Keratinocyte (primary cell): ENCODE results near the gene DOCK11. TPM values are rescaled to one million over a fixed set of nuclear protein-coding genes. Genes with fewer than 3 reads are reported as not detected.

Experiments used
- DNase-seq: peaks from one replicate; pipeline ENCODE4 v3.0.0-alpha.2; 2011; ENCODE audit warnings: low read depth, missing footprints, low spot score
- FAIRE-seq: peaks from 2 replicates; lab custom pipeline; 2011; peaks lifted over from hg19 to GRCh38; lab: Jason Lieb, UNC
- H2AFZ ChIP-seq: 2 replicates; pipeline ENCODE4 v1.6.0; 2012; ENCODE audit warnings: low read length, control low read depth, inconsistent platforms; ENCODE audit not compliant: control insufficient read depth
- H3K27ac ChIP-seq: 2 replicates; pipeline ENCODE4 v1.5.1; 2011; ENCODE audit warnings: low read length; ENCODE audit not compliant: control insufficient read depth, insufficient read depth
- H3K27me3 ChIP-seq: 3 replicates; pipeline ENCODE4 v1.6.0; 2011; ENCODE audit warnings: low read length; ENCODE audit not compliant: control insufficient read depth, insufficient read depth; ENCODE audit errors: extremely low read depth
- H3K36me3 ChIP-seq, 2 experiments: 2 replicates in 1 of 2; 3 replicates in 1 of 2; pipeline ENCODE4 v1.5.1; 2011; ENCODE audit warnings: low read length in 2 of 2, mild to moderate bottlenecking in 1 of 2; ENCODE audit not compliant: control insufficient read depth in 2 of 2, insufficient read depth in 2 of 2; ENCODE audit errors: extremely low read depth in 1 of 2
- H3K4me1 ChIP-seq: 3 replicates; pipeline ENCODE4 v1.5.1; 2011; ENCODE audit warnings: low read length; ENCODE audit not compliant: control insufficient read depth, insufficient read depth; ENCODE audit errors: extremely low read depth
- H3K4me2 ChIP-seq: 3 replicates; pipeline ENCODE4 v1.6.0; 2011; ENCODE audit warnings: low read depth, low read length; ENCODE audit not compliant: control insufficient read depth, insufficient read depth; ENCODE audit errors: extremely low read depth
- H3K4me3 ChIP-seq, 3 experiments: fragments of 200-600 bp in 1 of 3; sonication (generic) in 1 of 3; 2 replicates in 2 of 3; 3 replicates in 1 of 3; pipeline ENCODE4 v1.5.1; 2011 to 2016; ENCODE audit warnings: low read length in 3 of 3, mild to moderate bottlenecking in 3 of 3, control low read depth in 2 of 3, inconsistent platforms in 1 of 3, low read depth in 1 of 3, mixed read lengths in 1 of 3, mixed run types in 1 of 3, moderate library complexity in 1 of 3; ENCODE audit not compliant: control insufficient read depth in 2 of 3, insufficient read depth in 2 of 3; ENCODE audit errors: extremely low read depth in 1 of 3
- H3K79me2 ChIP-seq: 2 replicates; pipeline ENCODE4 v1.6.0; 2012; ENCODE audit warnings: low read length; ENCODE audit not compliant: control insufficient read depth, insufficient read depth
- H3K9ac ChIP-seq: 3 replicates; pipeline ENCODE4 v1.6.0; 2011; ENCODE audit warnings: low read length; ENCODE audit not compliant: control insufficient read depth, insufficient read depth; ENCODE audit errors: extremely low read depth
- H3K9me1 ChIP-seq: 3 replicates; pipeline ENCODE4 v1.6.0; 2011; ENCODE audit warnings: low read length; ENCODE audit not compliant: control insufficient read depth, insufficient read depth; ENCODE audit errors: extremely low read depth
- H3K9me3 ChIP-seq: 2 replicates; pipeline ENCODE4 v1.5.1; 2012; ENCODE audit warnings: low read depth, low read length; ENCODE audit not compliant: control insufficient read depth
- H4K20me1 ChIP-seq: 3 replicates; pipeline ENCODE4 v1.6.0; 2011; ENCODE audit warnings: low read length; ENCODE audit not compliant: control insufficient read depth, insufficient read depth; ENCODE audit errors: extremely low read depth
- EZH2 ChIP-seq: IDR thresholded peaks from one replicate; pipeline ENCODE4 v1.6.1; 2012; ENCODE audit warnings: inconsistent platforms, mild to moderate bottlenecking, low read length, moderate library complexity
- dilution Hi-C: fragments of 300-500 bp; cut with MboI; formaldehyde crosslinking; loops from one replicate; pipeline ENCODE4 v1.7.0; 2020; ENCODE audit warnings: low sequenced_read_pairs; ENCODE audit not compliant: extremely low pct_ligation_motif_present
- polyA plus RNA-seq, 5 experiments: library from polyadenylated mRNA; depleted of rRNA in 3 of 5; stranded (reverse) in 3 of 5; stranded (forward) in 1 of 5; unstranded in 1 of 5; fragments of >200 nt; gene quantifications; 1 replicate in 1 of 5; 2 replicates in 3 of 5; 3 replicates in 1 of 5; pipeline versions ENCODE4 v1.2.1 to v1.2.3, GENCODE V29; 2011 to 2012; ENCODE audit warnings: missing spikeins in 2 of 5, low read depth in 1 of 5, low replicate concordance in 1 of 5
- TF ChIP-seq, protein P1 (sequence below), 3 experiments: IDR thresholded peaks in 1 of 3; conservative IDR thresholded peaks in 1 of 3; optimal IDR thresholded peaks in 1 of 3; 2 replicates in 2 of 3; 3 replicates in 1 of 3; pipeline versions ENCODE3 to v1.5.1; 2011; ENCODE audit warnings: low read length in 3 of 3, mild to moderate bottlenecking in 3 of 3, moderate library complexity in 2 of 3, control low read depth in 1 of 3, inconsistent platforms in 1 of 3; ENCODE audit not compliant: insufficient read depth in 2 of 3; ENCODE audit errors: extremely low read depth in 1 of 3

Gene DOCK11
- polyA plus RNA-seq, 1 donor (not counting 4 experiments of a cell fraction or from before 2014, with no cell fraction given), result 4.6 TPM

DNA sequence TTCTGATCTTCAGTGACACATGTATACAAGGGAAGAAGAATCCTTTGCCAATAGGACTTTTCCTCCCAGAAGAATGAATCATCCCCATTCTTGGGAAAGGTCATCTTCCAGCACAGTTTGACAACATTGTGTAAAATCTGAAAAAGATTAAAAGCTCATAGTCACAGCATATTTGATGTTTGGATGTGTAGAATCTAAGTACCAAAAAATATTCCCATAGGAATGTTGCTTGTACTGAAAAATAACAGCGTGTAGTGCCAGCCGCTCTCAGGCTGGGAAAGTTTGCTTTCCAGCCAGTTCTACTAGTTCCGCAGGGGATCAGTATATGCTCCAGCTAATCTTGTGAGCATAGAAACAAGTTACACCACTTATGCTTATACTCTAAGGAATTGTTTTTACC, 157.1 kb downstream of the DOCK11 start:
- Histone ChIP-seq H3K27me3 (no peaks in the 10 kb centered on the region), H3K36me3 (no peaks in the 10 kb centered on the region), H3K79me2 (no peaks in the 10 kb centered on the region), H3K9me3 (no peaks in the 10 kb centered on the region), H3K9ac (no peak overlapping the region), H3K4me1 (no peaks in the 10 kb centered on the region), H3K27ac (no peak overlapping the region), H3K9me1 (no peaks in the 10 kb centered on the region), H3K4me3 (no peak overlapping the region), H2AFZ (no peak overlapping the region), H3K4me2 (no peak overlapping the region), H4K20me1 (no peaks in the 10 kb centered on the region)
- TF ChIP-seq, protein P1, sequence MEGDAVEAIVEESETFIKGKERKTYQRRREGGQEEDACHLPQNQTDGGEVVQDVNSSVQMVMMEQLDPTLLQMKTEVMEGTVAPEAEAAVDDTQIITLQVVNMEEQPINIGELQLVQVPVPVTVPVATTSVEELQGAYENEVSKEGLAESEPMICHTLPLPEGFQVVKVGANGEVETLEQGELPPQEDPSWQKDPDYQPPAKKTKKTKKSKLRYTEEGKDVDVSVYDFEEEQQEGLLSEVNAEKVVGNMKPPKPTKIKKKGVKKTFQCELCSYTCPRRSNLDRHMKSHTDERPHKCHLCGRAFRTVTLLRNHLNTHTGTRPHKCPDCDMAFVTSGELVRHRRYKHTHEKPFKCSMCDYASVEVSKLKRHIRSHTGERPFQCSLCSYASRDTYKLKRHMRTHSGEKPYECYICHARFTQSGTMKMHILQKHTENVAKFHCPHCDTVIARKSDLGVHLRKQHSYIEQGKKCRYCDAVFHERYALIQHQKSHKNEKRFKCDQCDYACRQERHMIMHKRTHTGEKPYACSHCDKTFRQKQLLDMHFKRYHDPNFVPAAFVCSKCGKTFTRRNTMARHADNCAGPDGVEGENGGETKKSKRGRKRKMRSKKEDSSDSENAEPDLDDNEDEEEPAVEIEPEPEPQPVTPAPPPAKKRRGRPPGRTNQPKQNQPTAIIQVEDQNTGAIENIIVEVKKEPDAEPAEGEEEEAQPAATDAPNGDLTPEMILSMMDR (optimal IDR thresholded peaks at IDR 0.05 in 1 of 3, IDR thresholded peaks at IDR 0.05 in 1 of 3, conservative IDR thresholded peaks at IDR 0.05 in 1 of 3; ENCODE audit: extremely low read depth in 1 of 3, insufficient read depth in 2 of 3, low read length in 3 of 3), result no peak
- no peak for TF ChIP-seq EZH2
- FAIRE-seq (no peak), DNase-seq (no peak)
- dilution Hi-C loops, result no loop called here

DNA sequence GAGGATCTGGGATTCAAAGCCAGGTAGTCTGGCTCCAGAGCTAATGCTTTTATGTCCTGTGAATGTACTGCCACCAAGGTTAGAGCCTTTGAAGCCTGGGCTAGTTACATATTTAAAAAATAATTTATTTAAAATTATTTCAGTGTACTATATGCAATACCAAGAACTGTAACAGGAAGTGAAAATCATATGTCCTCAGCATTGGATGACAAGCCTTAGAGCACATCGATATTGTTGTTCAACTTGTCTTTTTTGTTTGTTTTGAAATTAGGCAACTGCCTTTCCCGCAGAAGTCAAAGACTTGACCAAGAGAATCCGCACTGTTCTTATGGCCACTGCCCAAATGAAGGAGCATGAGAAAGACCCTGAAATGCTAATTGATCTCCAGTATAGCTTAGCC, 158.7 kb downstream of the DOCK11 start:
- no peaks in the 10 kb centered on the region for H3K4me1 ChIP-seq
- H3K4me3 ChIP-seq, result no peak overlapping the region
- FAIRE-seq (no peak), DNase-seq (no peak)
- no peaks in the 10 kb centered on the region for H3K9me1 ChIP-seq
- no peaks in the 10 kb centered on the region for H3K36me3 ChIP-seq
- H2AFZ ChIP-seq, result no peak overlapping the region
- H3K27me3 ChIP-seq, result no peaks in the 10 kb centered on the region
- H4K20me1 ChIP-seq, result no peaks in the 10 kb centered on the region
- dilution Hi-C loops, result no loop called here
- no peaks in the 10 kb centered on the region for H3K79me2 ChIP-seq
- no peaks in the 10 kb centered on the region for H3K9me3 ChIP-seq
- H3K9ac ChIP-seq, result no peak overlapping the region
- H3K4me2 ChIP-seq, result no peak overlapping the region
- H3K27ac ChIP-seq, result no peak overlapping the region
- no peak for TF ChIP-seq EZH2
- TF ChIP-seq, protein P1 (optimal IDR thresholded peaks at IDR 0.05 in 1 of 3, IDR thresholded peaks at IDR 0.05 in 1 of 3, conservative IDR thresholded peaks at IDR 0.05 in 1 of 3; ENCODE audit: extremely low read depth in 1 of 3, insufficient read depth in 2 of 3, low read length in 3 of 3), result no peak
